NCI-H1092 treated with DMSO at 0.1 percent for 48 hours (cell line): ENCODE results near the gene C1QA.

Experiments
- DNase-seq: peaks from one replicate; lab custom pipeline; 2025; lab: John Stamatoyannopoulos, UW

The C1QA gene, protein sequence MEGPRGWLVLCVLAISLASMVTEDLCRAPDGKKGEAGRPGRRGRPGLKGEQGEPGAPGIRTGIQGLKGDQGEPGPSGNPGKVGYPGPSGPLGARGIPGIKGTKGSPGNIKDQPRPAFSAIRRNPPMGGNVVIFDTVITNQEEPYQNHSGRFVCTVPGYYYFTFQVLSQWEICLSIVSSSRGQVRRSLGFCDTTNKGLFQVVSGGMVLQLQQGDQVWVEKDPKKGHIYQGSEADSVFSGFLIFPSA

DNA sequence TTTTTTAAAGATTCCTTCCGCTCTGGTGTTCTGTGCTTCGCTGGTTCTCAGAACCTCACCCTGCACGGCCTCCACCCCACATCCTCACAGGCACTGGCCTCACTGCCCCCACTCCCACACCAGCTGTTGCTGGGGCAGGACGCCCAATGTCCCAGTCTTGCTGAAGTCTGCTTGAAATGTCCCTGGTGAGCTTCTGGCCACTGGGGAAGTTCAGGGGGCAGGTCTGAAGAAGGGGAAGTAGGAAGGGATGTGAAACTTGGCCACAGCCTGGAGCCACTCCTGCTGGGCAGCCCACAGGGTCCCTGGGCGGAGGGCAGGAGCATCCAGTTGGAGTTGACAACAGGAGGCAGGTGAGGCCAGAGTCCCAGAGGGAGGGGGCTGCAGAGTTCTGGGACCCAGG is at the start of gene C1QA:
TSS of gene C1QA (plus strand) at position 276 of the 400 bp plus-strand sequence. CDS start 989 bp downstream, outside the sequence.
- DNase-seq = no peak

DNA sequence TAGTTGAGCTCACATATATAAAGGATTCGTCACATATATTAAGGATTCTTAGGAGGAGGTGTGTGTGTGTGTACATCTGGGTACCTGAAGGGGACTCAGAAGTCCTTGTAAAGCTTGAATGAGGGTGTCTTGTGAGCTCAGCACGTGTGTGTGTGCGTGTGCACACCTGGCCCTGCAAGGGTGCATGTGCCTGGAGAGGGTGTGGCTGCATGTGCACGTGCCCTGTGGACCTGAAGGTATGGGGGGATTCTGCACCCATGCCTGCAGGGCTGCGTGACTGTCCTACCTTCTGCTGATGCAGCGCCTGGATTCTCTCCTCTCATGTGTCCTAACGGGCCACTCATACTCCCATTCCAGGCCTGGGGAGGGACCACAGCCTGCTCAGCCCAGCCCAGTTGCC is 49.2 kb upstream of the C1QA start:
- DNase-seq = no peak

DNA sequence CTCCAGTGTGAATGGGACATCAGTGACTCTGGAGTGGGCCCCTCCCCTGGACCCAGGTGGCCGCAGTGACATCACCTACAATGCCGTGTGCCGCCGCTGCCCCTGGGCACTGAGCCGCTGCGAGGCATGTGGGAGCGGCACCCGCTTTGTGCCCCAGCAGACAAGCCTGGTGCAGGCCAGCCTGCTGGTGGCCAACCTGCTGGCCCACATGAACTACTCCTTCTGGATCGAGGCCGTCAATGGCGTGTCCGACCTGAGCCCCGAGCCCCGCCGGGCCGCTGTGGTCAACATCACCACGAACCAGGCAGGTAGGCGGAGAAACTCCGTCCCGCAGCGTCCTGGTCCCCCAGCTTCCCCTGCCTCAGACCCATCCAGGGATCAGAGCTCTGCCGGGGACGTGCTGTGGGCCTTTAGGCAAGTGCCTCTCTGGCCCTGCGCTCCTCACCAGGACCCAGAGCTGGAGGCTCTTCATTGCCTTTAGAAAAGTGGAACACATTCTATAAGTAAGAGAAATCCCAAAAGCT is 47.5 kb upstream of the C1QA start:
- DNase-seq = no peak

- no peak for DNase-seq
Observed at GRCh38 chr1:22591576-22591975, 44.9 kb upstream of the C1QA start.

- no peak for DNase-seq
Observed at GRCh38 chr1:22592051-22592450, 44.4 kb upstream of the C1QA start.

- no peak for DNase-seq
Observed at GRCh38 chr1:22592919-22593790, 43.3 kb upstream of the C1QA start.

- DNase-seq = no peak
Observed at GRCh38 chr1:22594396-22594795, 42.0 kb upstream of the C1QA start.

GRCh38 chr1:22595108-22595507 is 41.3 kb upstream of the C1QA start:
- DNase-seq = no peak

DNA sequence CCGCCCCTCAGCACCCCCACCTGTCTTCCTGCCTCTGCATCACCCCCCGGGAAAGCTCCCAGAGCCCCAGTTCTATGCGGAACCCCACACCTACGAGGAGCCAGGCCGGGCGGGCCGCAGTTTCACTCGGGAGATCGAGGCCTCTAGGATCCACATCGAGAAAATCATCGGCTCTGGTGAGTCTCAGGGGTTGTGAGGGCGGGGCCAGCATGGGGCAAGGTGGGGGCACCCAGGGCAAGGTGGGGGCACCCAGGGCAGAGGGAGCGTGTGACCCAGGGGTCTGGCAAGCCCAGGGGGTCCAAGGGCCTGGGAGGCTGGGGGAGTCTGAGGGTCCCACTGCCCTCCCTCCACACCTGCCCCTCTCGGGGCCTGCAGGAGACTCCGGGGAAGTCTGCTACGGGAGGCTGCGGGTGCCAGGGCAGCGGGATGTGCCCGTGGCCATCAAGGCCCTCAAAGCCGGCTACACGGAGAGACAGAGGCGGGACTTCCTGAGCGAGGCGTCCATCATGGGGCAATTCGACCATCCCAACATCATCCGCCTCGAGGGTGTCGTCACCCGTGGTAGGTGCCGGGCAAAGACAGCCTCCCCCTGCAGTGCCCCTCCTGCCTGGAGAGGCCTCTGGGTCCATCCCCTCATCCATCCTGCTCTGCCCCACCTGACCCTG is 39.0 kb upstream of the C1QA start:
- no peak for DNase-seq

GRCh38 chr1:22597996-22598395 is 38.4 kb upstream of the C1QA start:
- no peak for DNase-seq

GRCh38 chr1:22598736-22599135 is 37.7 kb upstream of the C1QA start:
- no peak for DNase-seq

DNA sequence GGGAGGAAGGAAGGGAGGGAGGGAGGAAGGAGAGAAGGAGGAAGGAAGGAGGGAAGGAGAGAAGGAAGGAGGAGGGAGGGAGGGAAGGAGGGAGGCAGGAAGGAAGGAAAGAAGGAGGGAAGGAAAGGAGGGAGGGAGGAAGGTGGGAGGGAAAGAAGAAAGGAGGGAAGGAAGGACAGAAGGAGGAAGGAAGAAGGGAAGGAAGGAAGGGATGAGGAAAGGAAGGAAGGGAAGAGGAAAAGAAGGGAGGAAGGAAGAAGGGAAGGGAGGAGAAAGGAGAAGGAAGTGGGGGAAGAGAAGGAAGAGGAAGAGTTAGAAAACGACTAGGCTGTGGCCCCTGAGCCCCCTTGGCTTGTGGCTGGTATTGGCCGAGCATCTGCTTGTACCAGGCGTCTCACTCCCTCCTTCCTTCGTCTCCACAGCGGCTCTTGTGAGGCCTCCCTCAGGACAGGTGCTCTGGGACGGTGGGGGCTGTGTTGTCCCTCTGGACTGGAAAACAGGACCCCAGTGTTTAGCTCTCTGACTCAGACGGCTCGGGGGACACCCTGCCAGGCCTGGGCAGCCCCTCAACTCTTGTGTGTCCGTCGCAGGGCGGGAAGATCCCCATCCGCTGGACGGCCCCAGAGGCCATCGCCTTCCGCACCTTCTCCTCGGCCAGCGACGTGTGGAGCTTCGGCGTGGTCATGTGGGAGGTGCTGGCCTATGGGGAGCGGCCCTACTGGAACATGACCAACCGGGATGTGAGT is 36.2 kb upstream of the C1QA start:
- DNase-seq = no peak

DNA sequence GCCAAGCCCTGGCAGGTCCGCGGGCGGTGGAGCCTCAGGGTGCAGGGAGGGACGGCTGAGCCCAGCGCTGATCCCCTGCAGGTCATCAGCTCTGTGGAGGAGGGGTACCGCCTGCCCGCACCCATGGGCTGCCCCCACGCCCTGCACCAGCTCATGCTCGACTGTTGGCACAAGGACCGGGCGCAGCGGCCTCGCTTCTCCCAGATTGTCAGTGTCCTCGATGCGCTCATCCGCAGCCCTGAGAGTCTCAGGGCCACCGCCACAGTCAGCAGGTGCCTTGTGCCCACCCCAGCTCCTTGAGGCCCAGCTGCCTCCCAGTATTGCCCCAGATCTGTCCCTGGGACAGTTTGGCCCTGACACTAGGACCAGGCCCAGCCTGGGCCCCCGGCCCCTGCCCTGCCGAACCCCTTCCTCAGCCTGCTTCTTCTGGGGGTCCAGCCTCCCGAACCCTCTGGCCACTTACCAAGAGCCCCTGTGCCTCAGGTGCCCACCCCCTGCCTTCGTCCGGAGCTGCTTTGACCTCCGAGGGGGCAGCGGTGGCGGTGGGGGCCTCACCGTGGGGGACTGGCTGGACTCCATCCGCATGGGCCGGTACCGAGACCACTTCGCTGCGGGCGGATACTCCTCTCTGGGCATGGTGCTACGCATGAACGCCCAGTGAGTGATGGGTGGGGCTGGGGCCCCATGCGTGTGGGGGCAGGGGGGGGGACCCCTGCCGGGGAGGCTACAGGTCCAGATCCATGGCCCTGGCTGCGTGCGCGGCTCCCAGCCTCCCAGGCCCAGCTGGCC is 35.4 kb upstream of the C1QA start:
- DNase-seq = no peak

DNA sequence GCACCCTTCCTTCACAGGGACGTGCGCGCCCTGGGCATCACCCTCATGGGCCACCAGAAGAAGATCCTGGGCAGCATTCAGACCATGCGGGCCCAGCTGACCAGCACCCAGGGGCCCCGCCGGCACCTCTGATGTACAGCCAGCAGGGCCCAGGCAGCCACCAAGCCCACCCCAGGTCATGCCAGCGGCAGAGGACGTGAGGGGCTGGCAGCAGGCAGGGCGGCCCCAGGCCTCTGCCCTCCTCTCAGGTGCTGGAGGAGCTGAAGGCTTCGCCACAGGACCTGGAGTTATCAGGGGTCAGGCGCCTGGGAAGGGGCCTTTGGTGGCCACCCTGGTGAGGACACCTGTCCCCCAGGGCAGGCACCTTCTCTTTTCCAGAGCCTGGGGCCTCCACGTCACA is 34.8 kb upstream of the C1QA start:
- DNase-seq = no peak

DNA sequence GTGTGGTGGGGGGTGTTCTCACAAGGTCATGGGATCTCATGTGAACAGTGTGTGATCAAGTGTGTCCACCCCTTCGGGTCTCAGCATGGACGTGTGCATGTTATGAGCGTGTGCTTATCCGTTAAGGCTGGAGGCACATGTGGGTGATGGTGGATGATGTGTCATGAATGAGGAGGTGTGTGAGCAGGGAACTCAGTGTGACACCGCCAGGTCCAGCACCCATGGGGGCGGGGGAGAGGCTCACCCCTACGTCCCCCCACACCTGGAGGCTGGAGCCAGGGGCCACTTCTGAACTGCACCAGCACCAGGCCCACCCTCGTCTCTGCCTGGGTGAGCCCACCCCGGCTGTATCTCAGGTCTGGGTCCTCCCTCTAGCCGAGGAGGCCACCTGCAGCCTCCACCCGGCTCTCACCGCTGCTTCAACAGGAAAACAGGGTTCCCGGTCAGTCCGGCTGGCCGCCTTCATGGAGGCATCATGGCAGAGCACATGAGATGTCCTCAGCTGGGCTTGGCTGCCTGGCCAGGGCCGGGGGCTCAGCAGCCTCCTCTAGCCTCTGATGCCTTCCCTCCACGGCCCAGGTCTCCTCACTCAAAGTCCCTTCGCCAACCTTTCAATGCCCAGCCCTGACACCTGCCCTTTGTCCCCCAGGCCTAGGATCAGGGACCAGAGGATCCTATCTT is 34.2 kb upstream of the C1QA start:
- DNase-seq = no peak

GRCh38 chr1:22606161-22606560 is 30.3 kb upstream of the C1QA start:
- DNase-seq = no peak

DNA sequence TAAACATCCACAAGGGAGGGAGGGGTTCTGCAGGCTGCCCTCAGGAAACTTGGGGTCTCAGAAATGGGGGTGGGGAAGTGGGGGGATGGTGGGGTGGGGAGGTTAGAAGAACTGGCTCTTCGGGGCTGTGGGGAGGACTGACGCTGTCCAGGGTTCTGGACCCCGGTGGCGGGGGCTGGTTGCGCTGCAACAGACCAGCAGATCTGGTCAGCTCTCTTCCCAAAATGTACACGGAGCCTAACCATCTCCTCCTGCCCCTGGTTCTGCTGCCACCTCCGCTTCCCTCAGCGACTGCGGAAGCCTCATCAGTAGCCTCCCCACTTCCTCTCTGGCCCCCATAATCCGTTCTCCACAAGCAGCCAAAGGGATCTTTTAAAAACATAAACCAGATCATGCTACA is 29.3 kb upstream of the C1QA start:
- no peak for DNase-seq

DNA sequence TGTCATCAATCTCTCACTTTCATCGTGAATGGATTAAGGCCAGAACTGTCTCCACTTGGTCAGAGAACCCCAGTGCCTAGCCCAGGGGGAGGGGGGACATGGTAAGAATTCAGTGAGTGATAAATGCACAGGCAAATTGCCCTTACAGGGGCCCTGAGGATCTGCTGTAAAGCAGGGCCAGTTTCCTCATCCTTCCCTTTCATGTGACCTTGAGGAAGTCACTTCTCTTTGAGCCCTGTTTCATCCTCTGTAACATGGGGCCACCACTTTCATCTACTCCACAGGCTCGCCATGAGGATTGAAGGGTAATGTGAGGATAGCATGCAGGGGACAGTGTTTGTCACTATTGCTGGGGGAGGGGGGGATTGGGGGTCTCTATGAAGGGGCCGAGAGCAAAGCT is 28.1 kb upstream of the C1QA start:
- DNase-seq = no peak

- no peak for DNase-seq
Observed at GRCh38 chr1:22609291-22609690, 27.1 kb upstream of the C1QA start.

DNA sequence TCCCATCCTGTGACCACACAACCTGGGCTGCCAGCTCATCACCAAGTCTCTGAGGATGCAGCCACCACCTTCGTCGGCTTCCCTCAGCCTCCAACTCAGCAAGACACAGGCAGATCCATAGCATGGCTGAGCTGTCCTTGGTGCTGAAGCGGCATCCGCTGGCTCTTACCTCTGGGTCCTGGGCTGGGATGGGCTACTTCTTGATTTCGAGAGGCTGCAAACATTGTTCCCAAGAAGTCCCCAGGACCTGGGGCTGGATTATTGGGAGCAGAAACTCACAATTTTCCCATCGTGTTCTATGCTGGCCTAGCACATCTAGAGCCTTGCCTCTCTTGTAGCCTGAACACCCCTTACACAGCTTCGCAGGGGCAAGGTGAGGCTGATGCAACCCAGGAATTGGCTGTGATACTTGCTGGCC is 24.9 kb upstream of the C1QA start:
- DNase-seq = no peak
